Uterus (tissue), 4 donors: ENCODE measurements around the gene ARL5B. TPM values are rescaled to one million over a fixed set of nuclear protein-coding genes. Genes with fewer than 3 reads are reported as not detected.

Experiments
- DNase-seq, 2 donors: peaks; one replicate each; pipeline ENCODE4 v3.0.0-alpha.2; 2019 to 2020
- H3K27ac ChIP-seq, 2 donors: fragments of 200-600 bp; sonication (generic); 1 replicate in 1 of 2; 2 replicates in 1 of 2; pipeline ENCODE4 v1.5.1; 2016 to 2018
- H3K27me3 ChIP-seq, 2 donors: fragments of 200-600 bp; sonication (generic); one replicate each; pipeline ENCODE4 v1.5.1; 2018 to 2019; ENCODE audit warnings: control low read depth in 1 of 2
- H3K36me3 ChIP-seq, 2 donors: fragments of 200-600 bp; sonication (generic); one replicate each; pipeline ENCODE4 v1.5.1; 2019; ENCODE audit warnings: control low read depth in 1 of 2
- H3K4me1 ChIP-seq, 2 donors: fragments of 200-600 bp; sonication (generic); one replicate each; pipeline ENCODE4 v1.5.1; 2018 to 2019; ENCODE audit warnings: control low read depth in 1 of 2
- H3K4me3 ChIP-seq, 2 donors: fragments of 200-600 bp; sonication (generic); 1 replicate in 1 of 2; 2 replicates in 1 of 2; pipeline ENCODE4 v1.5.1; 2018 to 2019; ENCODE audit warnings: mild to moderate bottlenecking in 1 of 2
- H3K9me3 ChIP-seq, 2 donors: fragments of 200-600 bp; sonication (generic); one replicate each; pipeline ENCODE4 v1.5.1; 2019; ENCODE audit warnings: control low read depth in 1 of 2
- CTCF ChIP-seq, 4 experiments: fragments of 200-600 bp in 2 of 4; fragments of 450-650 bp in 2 of 4; sonication (generic) in 2 of 4; IDR thresholded peaks; one replicate each; pipeline ENCODE4 v1.5.1; 2016 to 2019; ENCODE audit warnings: antibody characterized with exemption in 4 of 4, mild to moderate bottlenecking in 2 of 4, moderate library complexity in 1 of 4
- POLR2A ChIP-seq, 2 donors: fragments of 450-650 bp; IDR thresholded peaks; one replicate each; pipeline ENCODE4 v1.6.1; 2016; ENCODE audit warnings: antibody characterized with exemption in 2 of 2, mild to moderate bottlenecking in 1 of 2, moderate library complexity in 1 of 2
- intact Hi-C: fragments of 100-400 bp; cut with DNase I; formaldehyde crosslinking; loops from one replicate; pipeline ENCODE4 v1.15.1; 2023; ENCODE audit warnings: low total_unique reads
- total RNA-seq, 4 donors: library from RNA; depleted of rRNA in 3 of 4; stranded (reverse); fragments of >200 nt in 3 of 4; gene quantifications; one replicate each; pipeline versions ENCODE4 v1.1.0 to v1.2.4, GENCODE V29; 2014 to 2023
- donor health status: DM: yes; HTN: yes; CAD: no.

ARL5B gene
- total RNA-seq, 4 donors from 2014 or later, result 1.5 to 76.5 (median 11.6) TPM

DNA sequence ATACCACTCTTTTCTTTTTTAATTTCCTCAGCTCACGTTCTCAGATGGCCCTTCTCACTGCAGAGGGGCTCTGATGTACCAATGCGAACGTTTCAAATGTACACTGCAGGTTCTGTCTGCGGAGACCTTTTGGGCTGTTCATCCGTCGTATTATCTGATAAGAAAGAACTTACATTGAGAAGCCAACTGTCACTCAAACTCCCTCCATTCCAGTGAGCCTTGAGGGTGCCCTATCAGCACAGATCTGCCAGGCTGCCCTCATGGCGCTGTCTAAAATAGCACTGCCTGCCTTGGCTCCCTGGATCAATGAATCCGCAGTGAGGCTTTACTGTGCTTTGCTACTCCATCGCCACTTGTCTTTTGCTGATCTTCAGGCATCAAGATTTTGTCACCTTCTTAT, 61.8 kb downstream of the ARL5B start:
- H3K27me3 ChIP-seq, result no peaks in the 10 kb centered on the region
- no peak overlapping the region for H3K4me3 ChIP-seq
- intact Hi-C loops, result no loop called here
- TF ChIP-seq POLR2A (IDR thresholded peaks at IDR 0.05) (no peak), CTCF (IDR thresholded peaks at IDR 0.05) (no peak)
- H3K36me3 ChIP-seq, result peaks cover 0 to 2% of the 10 kb centered on the region in 2 donors
- H3K27ac ChIP-seq, result no peak overlapping the region
- DNase-seq, result no peak
- no peaks in the 10 kb centered on the region for H3K4me1 ChIP-seq
- H3K9me3 ChIP-seq, result no peaks in the 10 kb centered on the region

DNA sequence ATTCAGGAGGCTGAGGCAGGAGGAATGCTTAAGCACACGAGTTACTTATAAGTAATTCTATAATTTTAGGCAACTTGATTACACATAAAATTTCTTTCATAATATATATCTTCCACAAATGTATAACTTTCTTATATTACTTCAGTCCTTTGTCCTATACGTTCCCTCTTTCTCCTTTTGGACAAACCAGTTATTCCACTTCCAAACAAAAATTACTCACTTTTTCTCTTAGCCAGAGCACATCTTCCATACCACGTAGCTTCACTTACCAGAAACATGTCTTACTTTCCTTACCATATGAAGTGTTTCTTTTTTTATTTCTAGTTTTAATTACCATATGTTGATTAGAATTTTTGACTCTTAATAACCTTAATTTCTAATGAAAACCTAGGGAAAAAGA, 64.6 kb downstream of the ARL5B start:
- no peak for TF ChIP-seq POLR2A (IDR thresholded peaks at IDR 0.05)
- no peak for TF ChIP-seq CTCF (IDR thresholded peaks at IDR 0.05)
- Histone ChIP-seq H3K9me3 (no peaks in the 10 kb centered on the region), H3K4me1 (no peaks in the 10 kb centered on the region), H3K36me3 (peaks cover 0 to 2% of the 10 kb centered on the region in 2 donors), H3K27ac (no peak overlapping the region), H3K4me3 (no peak overlapping the region), H3K27me3 (no peaks in the 10 kb centered on the region)
- intact Hi-C loops, result no loop called here
- DNase-seq, result no peak

Other genes with a start within 250 kb of the ARL5B start
- gene NSUN6, start 7.8 kb upstream of the ARL5B start, total RNA-seq, result 10 to 100 TPM in 3 of 4 donors, 1 to 10 TPM in 1; 8.5 to 43.3 (median 26.2) TPM